K562 (cell line): Measurements from ENCODE around the gene PET100. TPM values are rescaled to one million over a fixed set of nuclear protein-coding genes. Genes with fewer than 3 reads are reported as not detected.

Experiments used
- DDX20 ChIP-seq: fragments of 450-650 bp; IDR thresholded peaks from 2 replicates; pipeline ENCODE4 v1.6.1; 2016; ENCODE audit warnings: missing genetic modification characterization, low read depth, mild to moderate bottlenecking, missing compliant biosample characterization, moderate library complexity
- ETV6 ChIP-seq, 3 experiments: fragments of 150-350 bp in 1 of 3; sonication (generic) in 1 of 3; formaldehyde crosslinking in 1 of 3; IDR thresholded peaks; 2 replicates each; pipeline versions ENCODE4 v1.6.1 to v1.8.0; 2014 to 2022; ENCODE audit warnings: borderline replicate concordance in 2 of 3, low read depth in 2 of 3, antibody characterized with exemption in 1 of 3, low read length in 1 of 3, mild to moderate bottlenecking in 1 of 3, missing genetic modification reagents in 1 of 3
- HIVEP1 ChIP-seq: fragments of 250-450 bp; sonication (Bioruptor Pico); IDR thresholded peaks from 2 replicates; pipeline ENCODE4 v1.4.0; 2020; ENCODE audit warnings: mild to moderate bottlenecking
- HNRNPH1 ChIP-seq: fragments of 200-400 bp; formaldehyde crosslinking; optimal IDR thresholded peaks from 2 replicates; pipeline ENCODE3; 2017; ENCODE audit warnings: low read depth, mild to moderate bottlenecking, low read length, moderate library complexity
- IFI16 ChIP-seq: fragments of 250-450 bp; sonication (Bioruptor Pico); IDR thresholded peaks from 2 replicates; pipeline ENCODE4 v2.1.2; 2022; ENCODE audit warnings: mild to moderate bottlenecking, inconsistent platforms
- IRF2 ChIP-seq: sonication (generic); formaldehyde crosslinking; IDR thresholded peaks from 2 replicates; pipeline ENCODE4 v1.8.1; 2022; ENCODE audit warnings: mild to moderate bottlenecking, missing genetic modification reagents
- MTA2 ChIP-seq: fragments of 450-650 bp; IDR thresholded peaks from 2 replicates; pipeline ENCODE4 v1.6.1; 2016; ENCODE audit warnings: low read depth
- NEUROD1 ChIP-seq: fragments of 150-350 bp; IDR thresholded peaks from 2 replicates; pipeline ENCODE4 v1.6.1; 2014; ENCODE audit warnings: borderline replicate concordance, low read length, low read depth; ENCODE audit not compliant: partially characterized antibody
- PML ChIP-seq: IDR thresholded peaks from 2 replicates; pipeline ENCODE4 v1.6.1; 2012; ENCODE audit warnings: low read length, inconsistent platforms
- POLR2B ChIP-seq: fragments of 450-650 bp; IDR thresholded peaks from 2 replicates; pipeline ENCODE4 v1.6.1; 2018; ENCODE audit warnings: low read depth; ENCODE audit not compliant: partially characterized antibody
- RNF2 ChIP-seq: sonication (generic); IDR thresholded peaks from 2 replicates; pipeline ENCODE4 v1.6.1; 2016
- SMAD2 ChIP-seq: fragments of 150-350 bp; IDR thresholded peaks from 2 replicates; pipeline ENCODE4 v1.6.1; 2014; ENCODE audit warnings: low read depth, mild to moderate bottlenecking, low read length
- TCF7 ChIP-seq: sonication (generic); IDR thresholded peaks from 2 replicates; pipeline ENCODE4 v1.6.1; 2016; ENCODE audit warnings: antibody characterized with exemption, borderline replicate concordance
- ZC3H11A ChIP-seq: IDR thresholded peaks from 2 replicates; pipeline ENCODE4 v1.6.1; 2012; ENCODE audit warnings: low read depth, low read length, improper control_type of control experiment
- ZNF140 ChIP-seq: fragments of 250-450 bp; sonication (Bioruptor Pico); IDR thresholded peaks from 2 replicates; pipeline ENCODE4 v1.8.0; 2021; ENCODE audit warnings: moderate library complexity, mild to moderate bottlenecking, inconsistent platforms
- ZNF175 ChIP-seq: fragments of 200-800 bp; sonication (Bioruptor generic); IDR thresholded peaks from 2 replicates; pipeline ENCODE4 v1.6.1; 2016; ENCODE audit warnings: low read depth, mild to moderate bottlenecking, missing genetic modification characterization, missing compliant biosample characterization
- ZNF274 ChIP-seq: IDR thresholded peaks from 2 replicates; pipeline ENCODE4 v1.6.1; 2011; ENCODE audit warnings: low read depth, mild to moderate bottlenecking, low read length, moderate library complexity, borderline replicate concordance
- ZNF431 ChIP-seq: sonication (generic); formaldehyde crosslinking; IDR thresholded peaks from 2 replicates; pipeline ENCODE4 v1.8.0; 2022; ENCODE audit warnings: mild to moderate bottlenecking, missing genetic modification reagents
- ZNF75A ChIP-seq: fragments of 450-650 bp; formaldehyde crosslinking; IDR thresholded peaks from 2 replicates; pipeline ENCODE4 v1.4.0; 2020; ENCODE audit warnings: mild to moderate bottlenecking
- ZSCAN32 ChIP-seq: fragments of 450-650 bp; formaldehyde crosslinking; IDR thresholded peaks from 2 replicates; pipeline ENCODE4 v1.4.0; 2020; ENCODE audit warnings: mild to moderate bottlenecking, moderate library complexity
- polyA plus RNA-seq, 8 experiments: library from polyadenylated mRNA; depleted of rRNA in 4 of 8; stranded (reverse) in 5 of 8; unstranded in 3 of 8; fragments of >200 nt; fragmentation: Nextera tagmentation in 2 of 8; fragmentation: Illumina TruSeq in 1 of 8; extraction: Ambion mirVana in 2 of 8; extraction: Trizol in 1 of 8; gene quantifications; 2 replicates each; pipeline versions ENCODE4 v1.2.1 to v1.2.3, GENCODE V29; 2011 to 2014; ENCODE audit warnings: inconsistent platforms in 1 of 8, missing spikeins in 1 of 8
- total RNA-seq, 7 experiments: library from RNA; depleted of rRNA in 6 of 7; stranded (reverse); fragments of >200 nt in 6 of 7; fragmentation: Illumina TruSeq in 2 of 7; extraction: Trizol in 2 of 7; gene quantifications; 2 replicates each; pipeline versions ENCODE4 v1.2.1 to v1.2.3, GENCODE V29; 2011 to 2021; ENCODE audit warnings: low replicate concordance in 1 of 7
- TF ChIP-seq, protein P1 (sequence below), 3 experiments: IDR thresholded peaks in 2 of 3; conservative IDR thresholded peaks in 1 of 3; 2 replicates each; pipeline ENCODE4 v1.5.1; 2011 to 2012; ENCODE audit warnings: low read length in 3 of 3, mild to moderate bottlenecking in 3 of 3, control low read depth in 2 of 3, improper control_type of control experiment in 1 of 3, inconsistent platforms in 1 of 3, low read depth in 1 of 3, mixed read lengths in 1 of 3, moderate library complexity in 1 of 3; ENCODE audit not compliant: insufficient read depth in 2 of 3
- TF ChIP-seq, protein P2 (sequence below): fragments of 250-450 bp; sonication (Bioruptor Pico); IDR thresholded peaks from 2 replicates; pipeline ENCODE4 v1.5.0; 2021
- TF ChIP-seq, protein P3 (sequence below): IDR thresholded peaks from 3 replicates; pipeline ENCODE4 v1.6.1; 2011; ENCODE audit warnings: borderline replicate concordance, mild to moderate bottlenecking, moderate library complexity; ENCODE audit not compliant: insufficient read length; ENCODE audit errors: extremely low read depth

Gene PET100
- total and polyA plus RNA-seq, 9 of the 15 experiments (the other 6 are each of a cell fraction or from before 2014, with no cell fraction given): 62.3 to 351 (median 98.3) TPM

DNA sequence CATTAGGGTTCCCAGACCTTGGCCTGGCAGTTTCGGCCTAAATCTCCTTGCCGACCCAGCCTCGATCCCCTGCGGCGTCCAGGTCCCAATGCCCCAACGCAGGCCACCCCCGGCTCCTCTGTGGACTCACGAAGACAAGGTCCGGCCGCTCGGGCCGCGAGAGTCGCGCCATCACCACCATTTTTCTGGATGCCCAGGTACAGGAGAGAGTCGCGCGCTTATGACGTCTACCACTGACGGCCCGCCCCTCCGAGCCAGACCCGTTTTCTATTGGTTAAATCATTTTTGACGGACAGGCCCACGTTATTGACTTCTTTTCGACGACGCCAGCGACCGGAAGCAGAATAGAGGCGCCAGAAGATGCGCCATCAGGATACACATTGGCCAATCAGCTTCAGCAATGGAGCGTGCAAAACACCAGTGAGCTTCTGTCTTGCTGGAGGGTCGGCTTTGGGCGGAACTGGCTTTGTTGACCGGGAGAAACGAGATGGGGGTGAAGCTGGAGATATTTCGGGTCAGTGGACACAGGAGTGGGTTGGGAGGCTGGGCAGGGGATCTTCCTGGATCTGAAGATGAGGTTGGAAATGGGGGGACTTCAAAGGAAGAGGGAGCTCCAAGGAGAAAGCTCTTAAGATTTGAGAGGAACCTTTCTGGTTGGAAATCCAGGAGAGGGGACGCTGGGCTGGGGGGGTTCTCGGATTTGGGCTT lies at the start of gene PET100, which contains the start of gene XAB2 (continued):
- no peak for TF ChIP-seq ZSCAN32 (CRISPR knock-in tag)
- no peak for TF ChIP-seq HNRNPH1
- no peak for TF ChIP-seq ZNF431 (CRISPR knock-in tag)
- peak; percentile 85 for TF ChIP-seq NEUROD1
- TF ChIP-seq, protein P1, sequence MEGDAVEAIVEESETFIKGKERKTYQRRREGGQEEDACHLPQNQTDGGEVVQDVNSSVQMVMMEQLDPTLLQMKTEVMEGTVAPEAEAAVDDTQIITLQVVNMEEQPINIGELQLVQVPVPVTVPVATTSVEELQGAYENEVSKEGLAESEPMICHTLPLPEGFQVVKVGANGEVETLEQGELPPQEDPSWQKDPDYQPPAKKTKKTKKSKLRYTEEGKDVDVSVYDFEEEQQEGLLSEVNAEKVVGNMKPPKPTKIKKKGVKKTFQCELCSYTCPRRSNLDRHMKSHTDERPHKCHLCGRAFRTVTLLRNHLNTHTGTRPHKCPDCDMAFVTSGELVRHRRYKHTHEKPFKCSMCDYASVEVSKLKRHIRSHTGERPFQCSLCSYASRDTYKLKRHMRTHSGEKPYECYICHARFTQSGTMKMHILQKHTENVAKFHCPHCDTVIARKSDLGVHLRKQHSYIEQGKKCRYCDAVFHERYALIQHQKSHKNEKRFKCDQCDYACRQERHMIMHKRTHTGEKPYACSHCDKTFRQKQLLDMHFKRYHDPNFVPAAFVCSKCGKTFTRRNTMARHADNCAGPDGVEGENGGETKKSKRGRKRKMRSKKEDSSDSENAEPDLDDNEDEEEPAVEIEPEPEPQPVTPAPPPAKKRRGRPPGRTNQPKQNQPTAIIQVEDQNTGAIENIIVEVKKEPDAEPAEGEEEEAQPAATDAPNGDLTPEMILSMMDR (IDR thresholded peaks at IDR 0.05 in 2 of 3, conservative IDR thresholded peaks at IDR 0.05 in 1 of 3; ENCODE audit: insufficient read depth in 2 of 3, low read depth in 1 of 3, low read length in 3 of 3): no peak
- peak; percentile 64 for TF ChIP-seq POLR2B
- no peak for TF ChIP-seq SMAD2
- no peak for TF ChIP-seq ZNF140 (CRISPR knock-in tag)
- TF ChIP-seq ETV6 (IDR thresholded peaks at IDR 0.05; ENCODE audit: borderline replicate concordance in 1 of 2, low read depth in 2 of 2, low read length in 1 of 2): no peak
- TF ChIP-seq ETV6 (CRISPR knock-in tag; IDR thresholded peaks at IDR 0.05; ENCODE audit: borderline replicate concordance): no peak
- TF ChIP-seq HIVEP1 (CRISPR knock-in tag): no peak
- no peak for TF ChIP-seq DDX20 (tag)
- no peak for TF ChIP-seq IRF2 (CRISPR knock-in tag)
- TF ChIP-seq TCF7: no peak
- TF ChIP-seq, protein P2, sequence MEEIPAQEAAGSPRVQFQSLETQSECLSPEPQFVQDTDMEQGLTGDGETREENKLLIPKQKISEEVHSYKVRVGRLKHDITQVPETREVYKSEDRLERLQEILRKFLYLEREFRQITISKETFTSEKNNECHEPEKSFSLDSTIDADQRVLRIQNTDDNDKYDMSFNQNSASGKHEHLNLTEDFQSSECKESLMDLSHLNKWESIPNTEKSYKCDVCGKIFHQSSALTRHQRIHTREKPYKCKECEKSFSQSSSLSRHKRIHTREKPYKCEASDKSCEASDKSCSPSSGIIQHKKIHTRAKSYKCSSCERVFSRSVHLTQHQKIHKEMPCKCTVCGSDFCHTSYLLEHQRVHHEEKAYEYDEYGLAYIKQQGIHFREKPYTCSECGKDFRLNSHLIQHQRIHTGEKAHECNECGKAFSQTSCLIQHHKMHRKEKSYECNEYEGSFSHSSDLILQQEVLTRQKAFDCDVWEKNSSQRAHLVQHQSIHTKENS (CRISPR knock-in tag): no peak
- no peak for TF ChIP-seq ZNF75A (CRISPR knock-in tag)
- no peak for TF ChIP-seq MTA2
- TF ChIP-seq, protein P3, sequence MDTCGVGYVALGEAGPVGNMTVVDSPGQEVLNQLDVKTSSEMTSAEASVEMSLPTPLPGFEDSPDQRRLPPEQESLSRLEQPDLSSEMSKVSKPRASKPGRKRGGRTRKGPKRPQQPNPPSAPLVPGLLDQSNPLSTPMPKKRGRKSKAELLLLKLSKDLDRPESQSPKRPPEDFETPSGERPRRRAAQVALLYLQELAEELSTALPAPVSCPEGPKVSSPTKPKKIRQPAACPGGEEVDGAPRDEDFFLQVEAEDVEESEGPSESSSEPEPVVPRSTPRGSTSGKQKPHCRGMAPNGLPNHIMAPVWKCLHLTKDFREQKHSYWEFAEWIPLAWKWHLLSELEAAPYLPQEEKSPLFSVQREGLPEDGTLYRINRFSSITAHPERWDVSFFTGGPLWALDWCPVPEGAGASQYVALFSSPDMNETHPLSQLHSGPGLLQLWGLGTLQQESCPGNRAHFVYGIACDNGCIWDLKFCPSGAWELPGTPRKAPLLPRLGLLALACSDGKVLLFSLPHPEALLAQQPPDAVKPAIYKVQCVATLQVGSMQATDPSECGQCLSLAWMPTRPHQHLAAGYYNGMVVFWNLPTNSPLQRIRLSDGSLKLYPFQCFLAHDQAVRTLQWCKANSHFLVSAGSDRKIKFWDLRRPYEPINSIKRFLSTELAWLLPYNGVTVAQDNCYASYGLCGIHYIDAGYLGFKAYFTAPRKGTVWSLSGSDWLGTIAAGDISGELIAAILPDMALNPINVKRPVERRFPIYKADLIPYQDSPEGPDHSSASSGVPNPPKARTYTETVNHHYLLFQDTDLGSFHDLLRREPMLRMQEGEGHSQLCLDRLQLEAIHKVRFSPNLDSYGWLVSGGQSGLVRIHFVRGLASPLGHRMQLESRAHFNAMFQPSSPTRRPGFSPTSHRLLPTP: no peak
- TF ChIP-seq ZNF175 (CRISPR knock-in tag): no peak
- TF ChIP-seq ZC3H11A: no peak
- no peak for TF ChIP-seq IFI16
- no peak for TF ChIP-seq RNF2
- no peak for TF ChIP-seq ZNF274
- peak; percentile 17; the same call in 1 of the 2 replicates for TF ChIP-seq PML
